Osteoblast (primary cell): ENCODE data around the gene CBLN3. TPM values are rescaled to one million over a fixed set of nuclear protein-coding genes. Genes with fewer than 3 reads are reported as not detected.

Source experiments
- DNase-seq: peaks from one replicate; pipeline ENCODE4 v3.0.0; 2011; ENCODE audit warnings: low spot score, mixed read lengths; ENCODE audit not compliant: insufficient read length; ENCODE audit errors: missing footprints
- H2AFZ ChIP-seq: 2 replicates; pipeline ENCODE4 v1.6.0; 2011; ENCODE audit warnings: mild to moderate bottlenecking, low read length
- H3K27ac ChIP-seq: 2 replicates; pipeline ENCODE4 v1.5.1; 2011; ENCODE audit warnings: mild to moderate bottlenecking, low read depth, low read length, moderate library complexity
- H3K27me3 ChIP-seq: 2 replicates; pipeline ENCODE4 v1.6.0; 2012; ENCODE audit warnings: mild to moderate bottlenecking, control low read depth, inconsistent platforms, low read length, moderate library complexity; ENCODE audit not compliant: insufficient read depth
- H3K36me3 ChIP-seq: 2 replicates; pipeline ENCODE4 v1.5.1; 2011; ENCODE audit warnings: mild to moderate bottlenecking, low read length, control low read depth, moderate library complexity; ENCODE audit not compliant: insufficient read depth
- H3K4me1 ChIP-seq: 2 replicates; pipeline ENCODE4 v1.5.1; 2011; ENCODE audit warnings: mild to moderate bottlenecking, low read length, control low read depth, moderate library complexity; ENCODE audit not compliant: insufficient read depth
- H3K4me2 ChIP-seq: 2 replicates; pipeline ENCODE4 v1.6.0; 2011; ENCODE audit warnings: mild to moderate bottlenecking, low read length; ENCODE audit not compliant: insufficient read depth
- H3K4me3 ChIP-seq: fragments of 200-600 bp; sonication (generic); 3 replicates; pipeline ENCODE4 v1.5.1; 2012; ENCODE audit warnings: mild to moderate bottlenecking, low read length, inconsistent platforms; ENCODE audit not compliant: insufficient read depth
- H3K79me2 ChIP-seq: 2 replicates; pipeline ENCODE4 v1.6.0; 2012; ENCODE audit warnings: mild to moderate bottlenecking, low read length, control low read depth, inconsistent platforms; ENCODE audit not compliant: insufficient read depth
- H3K9me3 ChIP-seq: 2 replicates; pipeline ENCODE4 v1.5.1; 2011; ENCODE audit warnings: low read depth, low read length, control low read depth
- H4K20me1 ChIP-seq: 2 replicates; pipeline ENCODE4 v1.6.0; 2012; ENCODE audit warnings: mild to moderate bottlenecking, low read length, control low read depth; ENCODE audit not compliant: insufficient read depth
- CTCF ChIP-seq: IDR thresholded peaks from 2 replicates; pipeline ENCODE4 v1.5.1; 2011; ENCODE audit warnings: mild to moderate bottlenecking, low read depth, low read length, moderate library complexity; ENCODE audit errors: extremely low read depth
- total RNA-seq: library from RNA; depleted of rRNA; stranded (reverse); fragments of >200 nt; gene quantifications from 2 replicates; pipeline ENCODE4 v1.2.3, GENCODE V29; 2012

The CBLN3 gene
- total RNA-seq, 1 donor: 4.0 TPM

DNA sequence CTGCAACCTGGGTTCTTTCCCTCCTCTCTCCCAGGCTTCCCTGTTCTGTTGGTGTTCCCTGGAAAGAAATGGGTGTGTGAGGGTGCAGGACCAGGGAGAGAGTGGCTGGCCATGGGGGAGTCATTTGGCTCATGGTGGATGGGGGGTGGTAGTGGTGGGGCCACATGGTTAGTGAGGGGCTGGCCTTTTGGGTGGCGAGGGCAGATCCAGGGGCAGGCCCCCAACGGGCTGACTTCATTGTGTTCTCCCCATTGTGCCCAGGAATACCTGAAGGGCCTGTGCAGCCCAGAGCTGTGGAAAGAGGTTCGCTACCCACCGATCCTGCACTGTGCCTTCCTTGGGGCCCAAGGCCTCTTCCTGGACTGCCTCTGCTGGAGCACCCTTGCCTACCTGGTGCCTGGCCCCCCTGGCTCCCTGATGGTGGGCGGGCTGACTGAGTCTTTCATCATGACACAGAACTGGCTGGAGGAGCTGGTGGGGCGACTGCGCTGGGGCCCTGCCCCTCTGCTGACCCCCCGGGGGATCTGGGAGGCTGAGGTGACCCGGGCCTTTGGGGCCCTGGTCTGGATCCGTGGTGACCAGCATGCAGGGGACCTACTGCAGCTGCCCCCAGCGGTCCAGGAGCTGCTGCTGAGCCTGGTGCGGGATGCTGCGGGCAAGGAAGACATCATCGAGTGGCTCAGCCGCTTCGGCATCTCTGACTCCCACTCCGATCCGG is 21.7 kb downstream of the CBLN3 start:
- TF ChIP-seq CTCF: no peak
- H3K27me3 ChIP-seq: no peaks in the 10 kb centered on the region

DNA sequence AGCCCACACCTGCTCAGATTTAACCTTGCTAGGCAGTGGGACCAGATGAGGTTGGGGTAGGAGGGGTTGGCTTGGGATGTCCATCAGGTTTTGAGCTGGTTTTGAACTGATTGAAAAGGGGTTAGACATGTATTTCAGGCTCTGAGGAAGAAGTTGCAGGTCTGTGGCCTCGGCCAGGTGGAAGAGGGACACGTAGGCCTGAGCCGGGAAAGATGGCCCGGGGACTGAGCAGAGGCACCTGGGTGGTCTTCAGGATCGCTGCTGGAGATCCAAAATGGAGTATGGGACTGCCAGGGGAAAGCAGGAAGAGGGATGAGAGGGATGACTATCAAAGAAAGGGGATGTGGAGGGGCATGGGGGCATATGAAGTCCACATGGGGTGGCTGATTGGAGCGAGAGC is 23.1 kb downstream of the CBLN3 start:
- no peaks in the 10 kb centered on the region for H4K20me1 ChIP-seq
- no peaks in the 10 kb centered on the region for H3K79me2 ChIP-seq
- no peak overlapping the region for H3K4me3 ChIP-seq
- H3K27me3 ChIP-seq: no peaks in the 10 kb centered on the region
- peaks cover 7% of the 10 kb centered on the region for H3K4me1 ChIP-seq
- no peaks in the 10 kb centered on the region for H3K9me3 ChIP-seq
- H3K27ac ChIP-seq: no peak overlapping the region
- H3K36me3 ChIP-seq: no peaks in the 10 kb centered on the region
- no peak for DNase-seq
- no peak overlapping the region for H3K4me2 ChIP-seq
- TF ChIP-seq CTCF: no peak
- H2AFZ ChIP-seq: no peak overlapping the region

More for the DNA sequence above, 21.7 kb downstream of the CBLN3 start:
- no peaks in the 10 kb centered on the region for H3K9me3 ChIP-seq
- no peaks in the 10 kb centered on the region for H3K79me2 ChIP-seq
- peaks cover 7% of the 10 kb centered on the region for H3K4me1 ChIP-seq
- no peak overlapping the region for H3K4me2 ChIP-seq
- H3K4me3 ChIP-seq: no peak overlapping the region
- H4K20me1 ChIP-seq: no peaks in the 10 kb centered on the region
- no peaks in the 10 kb centered on the region for H3K36me3 ChIP-seq
- no peak overlapping the region for H2AFZ ChIP-seq
- no peak for DNase-seq
- H3K27ac ChIP-seq: no peak overlapping the region

DNA sequence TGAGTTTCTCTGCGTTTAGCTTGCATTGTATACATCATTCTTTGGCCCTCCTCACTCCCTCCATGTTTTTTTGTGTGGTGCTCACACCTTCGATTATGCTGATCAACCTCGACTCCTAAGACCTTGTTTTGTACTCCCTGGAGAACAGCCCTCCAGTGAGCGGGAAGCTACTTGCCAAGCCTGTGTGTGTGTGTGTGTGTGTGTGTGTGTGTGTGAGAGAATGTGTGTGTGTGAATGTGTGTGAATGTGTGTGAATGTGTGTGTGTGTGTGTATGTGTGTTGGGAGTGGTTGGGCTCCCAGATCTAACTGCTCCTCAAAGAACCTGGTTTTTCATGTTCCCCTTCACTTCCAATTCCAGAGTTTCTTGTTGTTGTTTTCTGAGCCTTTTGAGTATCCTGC is 24.7 kb downstream of the CBLN3 start:
- Histone ChIP-seq H3K9me3 (no peaks in the 10 kb centered on the region), H3K4me2 (no peak overlapping the region), H3K36me3 (no peaks in the 10 kb centered on the region), H4K20me1 (no peaks in the 10 kb centered on the region), H3K79me2 (no peaks in the 10 kb centered on the region), H3K4me3 (no peak overlapping the region), H3K4me1 (peaks cover 8% of the 10 kb centered on the region), H3K27ac (no peak overlapping the region), H3K27me3 (no peaks in the 10 kb centered on the region), H2AFZ (no peak overlapping the region)
- TF ChIP-seq CTCF: no peak
- no peak for DNase-seq

DNA sequence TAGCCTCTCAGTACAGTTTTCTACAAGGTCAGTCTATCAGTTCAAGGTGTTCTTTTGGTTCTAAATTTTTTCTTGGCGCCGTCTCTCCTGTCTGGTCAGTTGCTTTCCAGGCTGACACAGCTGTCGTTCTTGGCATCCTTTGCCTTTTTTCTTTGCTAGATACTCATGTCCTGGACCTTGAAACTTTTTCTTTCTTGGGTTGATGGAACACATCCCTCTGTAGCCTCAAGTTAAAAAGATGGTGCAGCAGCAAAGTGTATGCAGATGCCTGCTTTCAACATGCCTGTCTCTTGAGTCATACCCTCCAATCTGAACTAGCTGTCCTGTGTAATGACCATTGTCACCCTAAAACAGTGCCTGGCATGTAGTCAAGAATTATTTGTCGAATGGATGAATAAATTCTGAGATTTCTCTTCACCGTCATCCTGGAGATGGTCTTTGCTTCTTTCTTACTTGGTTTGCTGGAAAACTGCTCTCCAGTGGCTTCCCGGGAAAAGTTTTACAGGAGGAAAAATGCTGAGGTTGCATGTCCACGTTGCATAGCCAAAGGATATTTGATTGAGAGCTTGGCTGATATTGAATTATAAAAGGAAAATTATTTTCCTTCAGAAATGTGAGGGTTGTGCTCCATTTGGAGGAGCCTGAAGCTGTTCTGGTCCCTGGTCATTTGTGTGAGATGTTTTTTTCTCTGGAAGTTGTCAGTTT is 26.0 kb downstream of the CBLN3 start:
- H3K36me3 ChIP-seq: no peaks in the 10 kb centered on the region
- H4K20me1 ChIP-seq: no peaks in the 10 kb centered on the region
- H3K4me2 ChIP-seq: peak overlapping the region; percentile 1
- H3K79me2 ChIP-seq: no peaks in the 10 kb centered on the region
- no peaks in the 10 kb centered on the region for H3K27me3 ChIP-seq
- DNase-seq: no peak
- no peak overlapping the region for H3K27ac ChIP-seq
- TF ChIP-seq CTCF: no peak
- H3K4me1 ChIP-seq: peaks cover 14% of the 10 kb centered on the region
- no peak overlapping the region for H2AFZ ChIP-seq
- no peak overlapping the region for H3K4me3 ChIP-seq
- H3K9me3 ChIP-seq: no peaks in the 10 kb centered on the region
